SU-DHL-6 (cell line): Measurements from ENCODE around the gene CDX2.

ENCODE experiments used
- EZH2phosphoT487 ChIP-seq: fragments of 200-600 bp; sonication (generic), shearing (Covaris generic); conservative IDR thresholded peaks from 2 replicates; pipeline ENCODE4 v1.6.1; 2018; ENCODE audit warnings: mild to moderate bottlenecking, antibody characterized with exemption, low read length, moderate library complexity, mixed read lengths
- TF ChIP-seq, protein P1 (sequence below): fragments of 200-600 bp; sonication (generic); IDR thresholded peaks from one replicate; pipeline ENCODE4 v1.5.1; 2017; ENCODE audit warnings: antibody characterized with exemption, mild to moderate bottlenecking, low read length, moderate library complexity; ENCODE audit not compliant: insufficient read depth, poor library complexity, severe bottlenecking

DNA sequence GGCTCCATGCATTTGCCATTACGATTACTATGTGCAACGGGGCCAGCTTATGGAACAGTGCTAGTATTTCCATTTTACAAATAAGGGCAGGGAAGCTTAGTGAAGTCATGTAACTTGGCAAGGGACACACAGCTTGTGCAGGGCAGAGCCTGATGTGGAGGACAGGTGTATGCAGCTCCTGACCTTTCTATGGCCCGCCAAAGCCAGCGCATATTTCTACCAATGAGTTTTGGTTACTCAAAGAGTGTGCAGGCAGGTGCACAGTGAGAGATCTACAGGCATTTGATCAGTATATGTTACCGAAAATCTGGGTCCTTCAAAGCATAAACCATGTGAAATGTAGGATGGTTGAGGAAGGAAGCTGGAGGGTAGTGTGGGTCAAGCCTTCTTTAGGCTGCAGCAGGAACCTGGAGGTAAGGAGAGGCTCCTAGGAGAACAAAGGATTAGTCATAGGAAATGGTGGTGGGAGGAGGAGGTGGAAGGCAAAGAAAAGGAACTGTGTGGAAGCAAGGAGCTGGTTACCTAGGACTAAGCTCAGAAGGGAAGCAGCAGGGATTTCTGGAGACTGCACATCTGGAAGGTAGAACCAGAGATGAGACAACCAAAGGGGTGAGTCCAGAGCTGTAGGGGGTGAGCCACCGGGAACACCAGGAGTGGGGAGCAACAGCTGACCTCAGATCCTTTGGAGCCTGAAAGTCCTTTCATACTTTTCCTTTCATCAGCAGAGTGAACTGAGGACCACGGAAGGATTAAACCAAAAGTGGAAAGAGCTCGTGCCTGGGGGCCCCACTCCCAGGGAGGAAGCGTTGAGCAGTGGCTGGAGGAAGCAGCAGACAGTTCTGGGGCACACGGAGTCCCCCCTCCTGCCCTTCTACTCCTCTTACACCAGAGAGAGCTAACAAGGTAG is 53.6 kb downstream of the CDX2 start:
- TF ChIP-seq, protein P1, sequence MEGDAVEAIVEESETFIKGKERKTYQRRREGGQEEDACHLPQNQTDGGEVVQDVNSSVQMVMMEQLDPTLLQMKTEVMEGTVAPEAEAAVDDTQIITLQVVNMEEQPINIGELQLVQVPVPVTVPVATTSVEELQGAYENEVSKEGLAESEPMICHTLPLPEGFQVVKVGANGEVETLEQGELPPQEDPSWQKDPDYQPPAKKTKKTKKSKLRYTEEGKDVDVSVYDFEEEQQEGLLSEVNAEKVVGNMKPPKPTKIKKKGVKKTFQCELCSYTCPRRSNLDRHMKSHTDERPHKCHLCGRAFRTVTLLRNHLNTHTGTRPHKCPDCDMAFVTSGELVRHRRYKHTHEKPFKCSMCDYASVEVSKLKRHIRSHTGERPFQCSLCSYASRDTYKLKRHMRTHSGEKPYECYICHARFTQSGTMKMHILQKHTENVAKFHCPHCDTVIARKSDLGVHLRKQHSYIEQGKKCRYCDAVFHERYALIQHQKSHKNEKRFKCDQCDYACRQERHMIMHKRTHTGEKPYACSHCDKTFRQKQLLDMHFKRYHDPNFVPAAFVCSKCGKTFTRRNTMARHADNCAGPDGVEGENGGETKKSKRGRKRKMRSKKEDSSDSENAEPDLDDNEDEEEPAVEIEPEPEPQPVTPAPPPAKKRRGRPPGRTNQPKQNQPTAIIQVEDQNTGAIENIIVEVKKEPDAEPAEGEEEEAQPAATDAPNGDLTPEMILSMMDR = no peak
- TF ChIP-seq EZH2phosphoT487 = no peak
